CD4-positive, alpha-beta memory T cell (primary cell): ENCODE measurements around the gene GRIK4. TPM values are rescaled to one million over a fixed set of nuclear protein-coding genes. Genes with fewer than 3 reads are reported as not detected.

ENCODE experiments used
- CTCF ChIA-PET: fragments of 350-600 bp; sonication (Branson Sonifier 250); formaldehyde crosslinking; loops from one replicate; lab custom pipeline; 2021; ENCODE audit warnings: inconsistent platforms; ENCODE audit not compliant: partially characterized antibody; lab: Charles Lee
- POLR2A ChIA-PET: fragments of 350-600 bp; sonication (Branson Sonifier 250); formaldehyde crosslinking; loops from one replicate; lab custom pipeline; 2021; ENCODE audit not compliant: partially characterized antibody; lab: Charles Lee
- DNase-seq, 5 donors: peaks; one replicate each; pipeline versions ENCODE4 v3.0.0 to v3.0.0-alpha.2; 2020 to 2022; ENCODE audit warnings: mixed read lengths in 1 of 5
- H3K27ac ChIP-seq: one replicate; pipeline ENCODE4 v1.7.0; 2013; ENCODE audit warnings: low read depth, low read length
- H3K27me3 ChIP-seq: 2 replicates; pipeline ENCODE4 v1.7.0; 2013; ENCODE audit warnings: mild to moderate bottlenecking, low read length, moderate library complexity; ENCODE audit not compliant: insufficient read depth
- H3K36me3 ChIP-seq: 2 replicates; pipeline ENCODE4 v1.7.0; 2013; ENCODE audit warnings: mild to moderate bottlenecking, low read length, moderate library complexity; ENCODE audit not compliant: insufficient read depth
- H3K4me1 ChIP-seq: 2 replicates; pipeline ENCODE4 v1.7.0; 2013; ENCODE audit warnings: mild to moderate bottlenecking, low read length, moderate library complexity; ENCODE audit not compliant: insufficient read depth
- H3K4me3 ChIP-seq, 2 donors: one replicate each; pipeline ENCODE4 v1.7.0; 2013; ENCODE audit warnings: low read length in 2 of 2, mild to moderate bottlenecking in 1 of 2
- H3K9me3 ChIP-seq, 2 donors: one replicate each; pipeline ENCODE4 v1.7.0; 2013; ENCODE audit warnings: low read length in 2 of 2, control low read depth in 1 of 2; ENCODE audit not compliant: control insufficient read depth in 1 of 2
- H3K27ac Mint-ChIP-seq, 7 donors: one replicate each; pipeline ENCODE4 v1.8.0; 2020 to 2021; ENCODE audit warnings: mixed read lengths in 7 of 7, mild to moderate bottlenecking in 6 of 7, inconsistent platforms in 3 of 7, moderate library complexity in 3 of 7
- H3K27me3 Mint-ChIP-seq, 2 donors: one replicate each; pipeline ENCODE4 v1.8.0; 2020 to 2021; ENCODE audit warnings: mixed read lengths in 2 of 2
- H3K36me3 Mint-ChIP-seq, 2 donors: one replicate each; pipeline ENCODE4 v1.8.0; 2020 to 2021; ENCODE audit warnings: mixed read lengths in 2 of 2, inconsistent platforms in 1 of 2, mild to moderate bottlenecking in 1 of 2
- H3K4me1 Mint-ChIP-seq, 4 donors: one replicate each; pipeline ENCODE4 v1.8.0; 2020 to 2021; ENCODE audit warnings: mixed read lengths in 4 of 4, mild to moderate bottlenecking in 1 of 4
- H3K4me3 Mint-ChIP-seq, 8 donors: one replicate each; pipeline ENCODE4 v1.8.0; 2020 to 2021; ENCODE audit warnings: mixed read lengths in 8 of 8, mild to moderate bottlenecking in 7 of 8, moderate library complexity in 6 of 8, inconsistent platforms in 3 of 8
- H3K9me3 Mint-ChIP-seq, 8 donors: one replicate each; pipeline ENCODE4 v1.8.0; 2020 to 2021; ENCODE audit warnings: mixed read lengths in 8 of 8, mild to moderate bottlenecking in 5 of 8, inconsistent platforms in 3 of 8, moderate library complexity in 1 of 8
- intact Hi-C: fragments of 100-400 bp; cut with micrococcal nuclease; formaldehyde crosslinking; loops from one replicate; pipeline ENCODE4 v1.15.1; 2023
- polyA plus RNA-seq, 2 donors: library from polyadenylated mRNA; unstranded; fragments of 300-500 nt; fragmentation: Illumina TruSeq; gene quantifications; one replicate each; pipeline ENCODE4 v1.2.3, GENCODE V29; 2021
- total RNA-seq, 2 experiments: library from RNA; stranded (reverse); gene quantifications; one replicate each; pipeline ENCODE4 v1.2.3, GENCODE V29; 2021

Gene GRIK4
- total and polyA plus RNA-seq, 4 experiments from 2014 or later = 0.06 TPM; not detected in 3

- DNase-seq = no peak
- no peaks in the 10 kb centered on the region for H3K27me3 ChIP-seq
- ChIA-PET CTCF (interaction anchor here (1.3 kb wide), 1 partner anchor 20 kb away, joined by 4 read pairs; no protein-coding TSS in a partner anchor), POLR2A (no interaction called here)
- Mint-ChIP-seq H3K9me3 (no peaks in the 10 kb centered on the region), H3K27me3 (peaks cover 0 to 22% of the 10 kb centered on the region in 2 donors), H3K27ac (peak overlapping the region in 1 of 7 donors; percentile 43), H3K4me3 (no peak overlapping the region), H3K36me3 (no peaks in the 10 kb centered on the region), H3K4me1 (no peaks in the 10 kb centered on the region)
- H3K36me3 ChIP-seq = no peaks in the 10 kb centered on the region
- H3K4me3 ChIP-seq = no peak overlapping the region
- no peaks in the 10 kb centered on the region for H3K9me3 ChIP-seq
- intact Hi-C loops = no loop called here
- H3K4me1 ChIP-seq = no peaks in the 10 kb centered on the region
- H3K27ac ChIP-seq = no peak overlapping the region
Measured at GRCh38 chr11:120908461-120909181, 397.1 kb downstream of the GRIK4 start.

- no peaks in the 10 kb centered on the region for H3K27me3 ChIP-seq
- no peaks in the 10 kb centered on the region for H3K9me3 ChIP-seq
- Mint-ChIP-seq H3K9me3 (no peaks in the 10 kb centered on the region), H3K36me3 (no peaks in the 10 kb centered on the region), H3K27me3 (peaks cover 0 to 29% of the 10 kb centered on the region in 2 donors), H3K27ac (no peak overlapping the region), H3K4me1 (no peaks in the 10 kb centered on the region), H3K4me3 (no peak overlapping the region)
- H3K4me1 ChIP-seq = no peaks in the 10 kb centered on the region
- no peaks in the 10 kb centered on the region for H3K36me3 ChIP-seq
- DNase-seq = no peak
- intact Hi-C loops = no loop called here
- no peak overlapping the region for H3K4me3 ChIP-seq
- ChIA-PET CTCF (no interaction called here), POLR2A (no interaction called here)
- H3K27ac ChIP-seq = no peak overlapping the region
Measured at GRCh38 chr11:120909676-120910416, 398.3 kb downstream of the GRIK4 start.

DNA sequence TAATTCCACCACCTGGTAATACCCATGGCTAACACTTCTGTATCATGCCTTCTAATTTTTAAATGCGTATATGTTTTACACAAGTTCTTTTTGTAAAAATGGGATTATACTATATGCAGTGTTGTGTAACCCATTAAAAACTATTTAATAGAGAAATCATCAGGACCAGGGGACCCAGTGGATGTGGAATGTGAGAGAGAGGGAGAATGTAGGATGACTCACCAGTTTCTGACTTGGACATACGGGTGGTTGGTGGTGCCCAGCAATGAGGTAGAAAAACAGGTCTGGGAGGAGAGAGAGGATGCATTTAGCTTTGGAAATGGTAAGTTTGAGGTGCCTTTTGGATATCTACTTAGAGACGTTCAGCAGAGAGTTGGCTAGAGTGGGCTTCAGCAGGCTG lies 400.4 kb downstream of the GRIK4 start:
- Histone ChIP-seq H3K9me3 (no peaks in the 10 kb centered on the region), H3K4me3 (no peak overlapping the region), H3K27ac (no peak overlapping the region), H3K36me3 (no peaks in the 10 kb centered on the region), H3K4me1 (no peaks in the 10 kb centered on the region), H3K27me3 (no peaks in the 10 kb centered on the region)
- Mint-ChIP-seq H3K4me3 (no peak overlapping the region), H3K4me1 (no peaks in the 10 kb centered on the region), H3K27me3 (peaks cover 0 to 24% of the 10 kb centered on the region in 2 donors), H3K36me3 (no peaks in the 10 kb centered on the region), H3K27ac (no peak overlapping the region), H3K9me3 (no peaks in the 10 kb centered on the region)
- no peak for DNase-seq
- POLR2A ChIA-PET = no interaction called here
- intact Hi-C loops = no loop called here
- CTCF ChIA-PET = no interaction called here

DNA sequence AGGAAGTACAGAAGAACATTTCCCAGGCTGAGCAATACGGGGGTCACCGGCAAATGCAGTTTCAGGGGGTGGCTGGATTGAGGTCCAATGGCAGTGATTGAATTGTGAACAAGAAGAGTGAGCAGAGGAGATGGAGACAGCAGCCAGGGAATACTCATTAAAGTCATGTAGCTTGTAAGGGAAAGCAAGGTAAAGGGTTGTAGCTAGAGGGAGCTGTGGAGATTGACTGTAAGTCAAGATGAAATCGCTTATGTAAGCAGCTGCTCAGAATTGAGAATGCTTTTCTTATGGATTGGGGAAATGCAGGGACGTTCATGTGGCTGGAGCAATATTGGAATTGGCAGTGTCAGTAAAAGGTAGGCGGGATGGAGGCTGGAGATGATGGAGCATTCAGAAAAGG lies 401.0 kb downstream of the GRIK4 start:
- Mint-ChIP-seq H3K4me3 (no peak overlapping the region), H3K27me3 (peaks cover 0 to 24% of the 10 kb centered on the region in 2 donors), H3K9me3 (no peaks in the 10 kb centered on the region), H3K4me1 (no peaks in the 10 kb centered on the region), H3K27ac (no peak overlapping the region), H3K36me3 (no peaks in the 10 kb centered on the region)
- no peak overlapping the region for H3K4me3 ChIP-seq
- H3K4me1 ChIP-seq = no peaks in the 10 kb centered on the region
- H3K27me3 ChIP-seq = no peaks in the 10 kb centered on the region
- no peaks in the 10 kb centered on the region for H3K36me3 ChIP-seq
- intact Hi-C loops = no loop called here
- DNase-seq = no peak
- ChIA-PET CTCF (no interaction called here), POLR2A (no interaction called here)
- no peak overlapping the region for H3K27ac ChIP-seq
- H3K9me3 ChIP-seq = no peaks in the 10 kb centered on the region

DNA sequence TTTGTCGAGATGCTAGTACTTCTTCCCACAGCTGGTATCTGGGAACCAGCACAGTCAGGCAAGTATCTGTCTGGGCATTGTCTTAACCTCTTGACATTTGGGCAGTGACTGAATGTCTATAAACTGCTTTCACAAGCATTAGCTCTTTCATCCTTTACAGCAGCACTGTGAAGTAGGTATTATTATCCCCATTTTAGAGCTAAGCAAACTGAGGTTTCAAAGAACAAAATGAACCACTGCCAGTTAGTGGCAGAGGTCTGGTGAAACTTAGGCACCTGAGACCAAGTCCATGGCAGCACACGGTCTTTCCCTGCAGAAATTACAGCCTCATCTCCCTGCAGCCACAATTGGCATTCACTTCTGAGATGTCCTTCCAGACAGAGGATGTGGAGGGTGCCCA lies 401.4 kb downstream of the GRIK4 start:
- Mint-ChIP-seq H3K27me3 (peaks cover 0 to 24% of the 10 kb centered on the region in 2 donors), H3K36me3 (no peaks in the 10 kb centered on the region), H3K4me3 (no peak overlapping the region), H3K27ac (no peak overlapping the region), H3K4me1 (no peaks in the 10 kb centered on the region), H3K9me3 (no peaks in the 10 kb centered on the region)
- Histone ChIP-seq H3K9me3 (no peaks in the 10 kb centered on the region), H3K4me1 (no peaks in the 10 kb centered on the region), H3K27me3 (no peaks in the 10 kb centered on the region), H3K4me3 (no peak overlapping the region), H3K36me3 (no peaks in the 10 kb centered on the region), H3K27ac (no peak overlapping the region)
- ChIA-PET POLR2A (no interaction called here), CTCF (no interaction called here)
- DNase-seq = no peak
- intact Hi-C loops = no loop called here

GRCh38 chr11:120914021-120914420 lies 402.5 kb downstream of the GRIK4 start:
- Mint-ChIP-seq H3K27me3 (peaks cover 0 to 24% of the 10 kb centered on the region in 2 donors), H3K36me3 (no peaks in the 10 kb centered on the region), H3K27ac (no peak overlapping the region), H3K4me1 (no peaks in the 10 kb centered on the region), H3K4me3 (no peak overlapping the region), H3K9me3 (no peaks in the 10 kb centered on the region)
- Histone ChIP-seq H3K27ac (no peak overlapping the region), H3K27me3 (no peaks in the 10 kb centered on the region), H3K4me3 (no peak overlapping the region), H3K36me3 (no peaks in the 10 kb centered on the region), H3K4me1 (no peaks in the 10 kb centered on the region), H3K9me3 (no peaks in the 10 kb centered on the region)
- intact Hi-C loops = no loop called here
- CTCF ChIA-PET = no interaction called here
- POLR2A ChIA-PET = no interaction called here
- no peak for DNase-seq

GRCh38 chr11:120914601-120915000 lies 403.1 kb downstream of the GRIK4 start:
- POLR2A ChIA-PET = no interaction called here
- no peak overlapping the region for H3K27ac Mint-ChIP-seq
- H3K27me3 Mint-ChIP-seq = peaks cover 0 to 24% of the 10 kb centered on the region in 2 donors
- DNase-seq = no peak
- Histone ChIP-seq H3K27ac (no peak overlapping the region), H3K36me3 (no peaks in the 10 kb centered on the region), H3K9me3 (no peaks in the 10 kb centered on the region), H3K4me1 (no peaks in the 10 kb centered on the region), H3K4me3 (no peak overlapping the region), H3K27me3 (no peaks in the 10 kb centered on the region)
- H3K36me3 Mint-ChIP-seq = no peaks in the 10 kb centered on the region
- CTCF ChIA-PET = interaction anchor here (1.1 kb wide), 1 partner anchor 13 kb away, joined by 4 read pairs; no protein-coding TSS in a partner anchor
- no peaks in the 10 kb centered on the region for H3K4me1 Mint-ChIP-seq
- H3K4me3 Mint-ChIP-seq = no peak overlapping the region
- no peaks in the 10 kb centered on the region for H3K9me3 Mint-ChIP-seq
- intact Hi-C loops = no loop called here
